CD4-positive, alpha-beta T cell treated with Interleukin-15 for 4 hours (primary cell): Measurements from ENCODE around the gene DLEC1.
"Not testable (repeated sequence)": the region's sequence is repeated elsewhere in the genome, so short reads cannot be mapped to it uniquely, and the experiment has no call there.

Experiments used
- DNase-seq: peaks from one replicate; pipeline ENCODE4 v3.0.0-alpha.2; 2020; ENCODE audit warnings: low spot score

The DLEC1 gene

GRCh38 chr3:38040401-38040800 lies 1.4 kb downstream of the DLEC1 start:
- no peak for DNase-seq

- DNase-seq: no peak
Observed at GRCh38 chr3:38043486-38043885, 4.5 kb downstream of the DLEC1 start.

GRCh38 chr3:38046027-38046426 lies 7.0 kb downstream of the DLEC1 start:
- DNase-seq: no peak

GRCh38 chr3:38046821-38047220 lies 7.8 kb downstream of the DLEC1 start:
- no peak for DNase-seq

- DNase-seq: no peak
Observed at GRCh38 chr3:38047896-38048295, 8.9 kb downstream of the DLEC1 start.

- no peak for DNase-seq
Observed at GRCh38 chr3:38049358-38050126, 10.5 kb downstream of the DLEC1 start.

- no peak for DNase-seq
Observed at GRCh38 chr3:38051131-38051530, 12.1 kb downstream of the DLEC1 start.

- not testable (repeated sequence) for DNase-seq
Observed at GRCh38 chr3:38053286-38053685, 14.3 kb downstream of the DLEC1 start.

- DNase-seq: not testable (repeated sequence)
Observed at GRCh38 chr3:38053813-38054498, 14.9 kb downstream of the DLEC1 start.

GRCh38 chr3:38054499-38055001 lies 15.5 kb downstream of the DLEC1 start:
- DNase-seq: no peak

GRCh38 chr3:38059148-38059547 lies 20.1 kb downstream of the DLEC1 start:
- no peak for DNase-seq

- no peak for DNase-seq
Observed at GRCh38 chr3:38059591-38059990, 20.6 kb downstream of the DLEC1 start.

GRCh38 chr3:38062809-38063208 lies 23.8 kb downstream of the DLEC1 start:
- no peak for DNase-seq

GRCh38 chr3:38064453-38064852 lies 25.4 kb downstream of the DLEC1 start:
- DNase-seq: not testable (repeated sequence)

- DNase-seq: no peak
Observed at GRCh38 chr3:38067508-38068233, 28.7 kb downstream of the DLEC1 start.

GRCh38 chr3:38070013-38070412 lies 31.0 kb downstream of the DLEC1 start:
- no peak for DNase-seq

GRCh38 chr3:38077073-38077472 lies 38.1 kb downstream of the DLEC1 start:
- not testable (repeated sequence) for DNase-seq

- not testable (repeated sequence) for DNase-seq
Observed at GRCh38 chr3:38082296-38082695, 43.3 kb downstream of the DLEC1 start.

- DNase-seq: not testable (repeated sequence)
Observed at GRCh38 chr3:38083254-38083653, 44.2 kb downstream of the DLEC1 start.

GRCh38 chr3:38083871-38084333 lies 44.9 kb downstream of the DLEC1 start:
- no peak for DNase-seq

GRCh38 chr3:38084334-38085310 lies 45.6 kb downstream of the DLEC1 start:
- no peak for DNase-seq
